ENCODE data around the gene FANCM.
"Not testable (repeated sequence)": the region's sequence is repeated elsewhere in the genome, so short reads cannot be mapped to it uniquely, and the experiment has no call there.

DNA sequence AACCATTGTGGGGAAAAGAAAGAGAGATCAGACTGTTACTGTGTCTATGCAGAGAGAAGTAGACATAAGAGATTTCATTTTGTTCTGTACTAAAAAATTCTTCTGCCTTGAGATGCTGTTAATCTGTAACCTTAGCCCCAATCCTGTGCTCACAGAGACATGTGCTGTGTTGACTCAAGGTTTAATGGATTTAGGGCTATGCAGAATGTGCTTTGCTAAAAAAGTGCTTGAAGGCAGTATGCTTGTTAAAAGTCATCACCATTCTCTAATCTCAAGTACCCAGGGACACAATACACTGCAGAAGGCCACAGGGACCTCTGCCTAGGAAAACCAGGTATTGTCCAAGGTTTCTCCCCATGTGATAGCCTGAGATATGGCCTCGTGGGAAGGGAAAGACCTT lies 78.0 kb downstream of the FANCM start:
- TF ChIP-seq, protein P1, sequence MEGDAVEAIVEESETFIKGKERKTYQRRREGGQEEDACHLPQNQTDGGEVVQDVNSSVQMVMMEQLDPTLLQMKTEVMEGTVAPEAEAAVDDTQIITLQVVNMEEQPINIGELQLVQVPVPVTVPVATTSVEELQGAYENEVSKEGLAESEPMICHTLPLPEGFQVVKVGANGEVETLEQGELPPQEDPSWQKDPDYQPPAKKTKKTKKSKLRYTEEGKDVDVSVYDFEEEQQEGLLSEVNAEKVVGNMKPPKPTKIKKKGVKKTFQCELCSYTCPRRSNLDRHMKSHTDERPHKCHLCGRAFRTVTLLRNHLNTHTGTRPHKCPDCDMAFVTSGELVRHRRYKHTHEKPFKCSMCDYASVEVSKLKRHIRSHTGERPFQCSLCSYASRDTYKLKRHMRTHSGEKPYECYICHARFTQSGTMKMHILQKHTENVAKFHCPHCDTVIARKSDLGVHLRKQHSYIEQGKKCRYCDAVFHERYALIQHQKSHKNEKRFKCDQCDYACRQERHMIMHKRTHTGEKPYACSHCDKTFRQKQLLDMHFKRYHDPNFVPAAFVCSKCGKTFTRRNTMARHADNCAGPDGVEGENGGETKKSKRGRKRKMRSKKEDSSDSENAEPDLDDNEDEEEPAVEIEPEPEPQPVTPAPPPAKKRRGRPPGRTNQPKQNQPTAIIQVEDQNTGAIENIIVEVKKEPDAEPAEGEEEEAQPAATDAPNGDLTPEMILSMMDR (IDR thresholded peaks at IDR 0.05; ENCODE audit: extremely low read depth in 1 of 2, insufficient read depth in 1 of 2, low read depth in 1 of 2, low read length in 2 of 2), result not testable (repeated sequence)
- not testable (repeated sequence) for TF ChIP-seq JUN (IDR thresholded peaks at IDR 0.05; ENCODE audit: borderline replicate concordance, insufficient read depth, insufficient read length, low read depth); POLR2A (IDR thresholded peaks at IDR 0.05; ENCODE audit: low read depth, low read length)
